Fibroblast of gingiva (primary cell): ENCODE results near the gene GRID2.
"Not testable (repeated sequence)": the region's sequence is repeated elsewhere in the genome, so short reads cannot be mapped to it uniquely, and the experiment has no call there.

Source experiments
- DNase-seq: peaks from one replicate; pipeline ENCODE4 v3.0.0-alpha.2; 2011; ENCODE audit warnings: low read depth

Gene GRID2

DNA sequence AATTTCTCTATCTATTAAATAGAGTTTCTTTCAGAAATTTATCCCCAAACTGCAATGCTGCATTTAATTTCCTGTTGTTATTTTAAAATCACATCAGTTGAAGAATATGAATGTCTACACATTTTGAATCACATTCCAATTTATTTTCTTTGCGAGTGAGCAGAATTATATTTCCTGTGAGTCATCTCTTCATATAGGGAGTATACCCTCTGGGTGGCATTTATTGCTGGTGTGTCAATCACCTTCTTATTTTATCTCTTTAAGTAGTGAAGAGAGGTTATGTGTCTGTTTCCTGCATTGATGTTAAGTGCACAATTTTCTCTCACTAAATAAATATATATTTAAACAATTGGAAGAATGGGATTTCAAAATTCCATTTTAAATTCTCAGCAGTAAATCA is 1013.8 kb downstream of the GRID2 start:
- DNase-seq, result no peak

DNA sequence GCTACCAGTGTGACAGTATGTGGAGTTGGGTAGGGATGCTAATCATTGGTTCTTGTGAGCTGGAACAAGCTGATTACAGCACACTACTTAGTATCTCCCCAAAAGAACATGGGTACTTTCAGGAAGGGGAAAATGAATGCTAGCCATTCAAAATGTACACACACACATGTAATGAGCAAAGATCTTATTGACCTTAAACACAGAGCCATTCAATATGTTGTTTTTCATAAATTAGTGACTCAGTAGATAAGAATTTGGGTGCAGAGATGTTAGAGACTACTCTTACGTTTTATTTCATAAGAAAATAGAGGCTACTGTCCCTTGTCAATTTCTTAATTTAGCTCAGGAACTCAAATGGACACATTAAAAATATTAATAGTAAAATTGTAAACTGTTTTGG is 1015.3 kb downstream of the GRID2 start:
- peak; percentile 34 for DNase-seq

GRCh38 chr4:93320356-93320755 is 1016.6 kb downstream of the GRID2 start:
- no peak for DNase-seq

- no peak for DNase-seq
Observed at GRCh38 chr4:93327346-93327745, 1023.6 kb downstream of the GRID2 start.

GRCh38 chr4:93334003-93334402 is 1030.2 kb downstream of the GRID2 start:
- peak; percentile 77 for DNase-seq

DNA sequence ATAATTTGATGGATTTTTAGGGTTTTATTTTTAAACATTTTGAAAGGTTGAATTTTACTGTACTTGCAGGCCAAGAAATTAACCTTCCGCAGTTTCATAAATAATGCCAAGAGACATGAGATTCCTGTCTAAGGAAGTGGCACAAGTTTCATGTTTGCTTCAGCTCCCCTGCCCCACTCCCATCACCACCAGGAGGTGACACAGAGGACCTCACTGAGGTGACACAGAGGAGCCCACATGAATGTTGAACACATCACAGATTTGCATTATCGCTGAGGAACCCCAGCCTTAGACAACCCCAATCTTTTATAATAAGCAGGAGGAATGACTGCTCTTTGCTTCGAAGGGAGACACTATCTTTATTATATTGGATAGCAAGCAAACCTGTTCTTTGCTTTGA is 1033.4 kb downstream of the GRID2 start:
- DNase-seq, result no peak

GRCh38 chr4:93342738-93343137 is 1039.0 kb downstream of the GRID2 start:
- no peak for DNase-seq

DNA sequence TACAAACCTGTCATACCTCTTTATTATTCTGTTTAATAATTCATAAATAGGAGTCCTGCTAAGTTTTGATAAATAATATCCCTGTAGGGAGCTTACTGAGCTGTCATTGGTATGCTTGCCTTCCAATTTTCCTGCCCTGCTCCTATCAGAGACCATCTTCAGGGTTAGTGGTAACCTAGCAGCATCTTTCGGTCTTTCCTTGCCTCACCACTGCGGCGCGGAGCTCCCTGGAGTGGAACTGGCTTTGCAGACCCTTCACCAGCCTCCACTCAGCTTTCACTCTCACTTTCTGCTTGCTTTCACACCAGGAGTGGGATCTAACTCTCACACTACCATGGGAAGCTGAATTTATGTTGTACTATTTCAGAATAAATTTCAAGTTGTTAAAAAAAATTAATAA is 1043.1 kb downstream of the GRID2 start:
- DNase-seq, result no peak

GRCh38 chr4:93348896-93349295 is 1045.1 kb downstream of the GRID2 start:
- no peak for DNase-seq

DNA sequence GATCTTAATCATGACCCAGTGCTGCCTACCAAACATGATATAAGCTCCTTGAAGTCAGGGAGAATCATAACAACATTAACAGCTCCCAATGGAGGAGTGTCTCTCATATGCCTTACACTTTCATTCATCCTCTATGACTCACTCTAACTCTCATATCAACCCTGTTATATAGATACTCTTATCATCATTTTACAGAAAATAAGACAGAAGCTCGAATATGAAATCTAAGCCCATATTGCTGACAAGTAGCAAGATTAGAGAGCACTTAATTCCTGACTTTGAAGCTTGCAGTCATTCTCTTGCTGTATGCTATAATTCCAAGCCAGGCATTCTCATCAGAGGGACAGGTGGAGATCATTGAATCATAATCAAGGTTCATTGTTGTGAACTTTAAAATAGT is 1048.1 kb downstream of the GRID2 start:
- DNase-seq, result no peak

DNA sequence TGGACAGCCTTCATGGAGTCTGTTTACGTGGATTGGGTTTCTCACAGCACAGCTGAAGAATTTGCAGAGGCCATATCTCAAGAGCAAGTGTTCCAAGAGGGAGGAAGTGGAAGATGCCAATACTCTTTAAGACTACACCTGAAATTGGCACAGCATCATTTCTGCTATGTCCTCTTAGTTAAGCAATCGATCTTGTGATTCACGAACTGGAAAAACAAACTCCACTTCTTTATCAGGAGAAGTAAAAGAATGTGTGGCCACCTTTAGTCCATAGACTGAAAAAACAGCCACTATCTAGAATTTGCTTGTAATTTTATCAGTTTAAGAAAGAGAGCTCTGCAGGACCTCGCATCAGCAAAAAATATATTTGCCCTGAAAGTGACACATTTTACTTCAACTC is 1051.6 kb downstream of the GRID2 start:
- no peak for DNase-seq

DNA sequence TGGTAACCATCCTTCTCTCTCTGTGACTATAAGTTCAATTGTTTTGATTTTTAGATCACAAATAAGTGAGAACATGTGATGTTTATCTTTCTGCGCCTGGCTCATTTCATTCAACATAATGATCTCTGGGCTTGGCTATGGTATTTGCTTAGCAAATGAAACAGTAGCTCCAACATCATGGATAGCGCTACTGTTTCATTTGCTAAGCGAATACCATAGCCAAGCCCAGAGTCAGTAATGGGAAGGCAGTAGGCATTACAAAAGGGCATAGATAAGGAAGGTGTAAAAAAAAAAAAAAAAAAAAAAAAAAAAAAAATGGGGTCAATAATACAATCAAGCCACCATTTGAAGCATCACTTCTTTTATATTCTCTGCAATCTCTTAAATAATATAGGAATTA is 1055.8 kb downstream of the GRID2 start:
- DNase-seq, result no peak

GRCh38 chr4:93366169-93366755 is 1062.5 kb downstream of the GRID2 start:
- not testable (repeated sequence) for DNase-seq

GRCh38 chr4:93368968-93369367 is 1065.2 kb downstream of the GRID2 start:
- DNase-seq, result no peak

GRCh38 chr4:93370256-93370655 is 1066.5 kb downstream of the GRID2 start:
- no peak for DNase-seq

DNA sequence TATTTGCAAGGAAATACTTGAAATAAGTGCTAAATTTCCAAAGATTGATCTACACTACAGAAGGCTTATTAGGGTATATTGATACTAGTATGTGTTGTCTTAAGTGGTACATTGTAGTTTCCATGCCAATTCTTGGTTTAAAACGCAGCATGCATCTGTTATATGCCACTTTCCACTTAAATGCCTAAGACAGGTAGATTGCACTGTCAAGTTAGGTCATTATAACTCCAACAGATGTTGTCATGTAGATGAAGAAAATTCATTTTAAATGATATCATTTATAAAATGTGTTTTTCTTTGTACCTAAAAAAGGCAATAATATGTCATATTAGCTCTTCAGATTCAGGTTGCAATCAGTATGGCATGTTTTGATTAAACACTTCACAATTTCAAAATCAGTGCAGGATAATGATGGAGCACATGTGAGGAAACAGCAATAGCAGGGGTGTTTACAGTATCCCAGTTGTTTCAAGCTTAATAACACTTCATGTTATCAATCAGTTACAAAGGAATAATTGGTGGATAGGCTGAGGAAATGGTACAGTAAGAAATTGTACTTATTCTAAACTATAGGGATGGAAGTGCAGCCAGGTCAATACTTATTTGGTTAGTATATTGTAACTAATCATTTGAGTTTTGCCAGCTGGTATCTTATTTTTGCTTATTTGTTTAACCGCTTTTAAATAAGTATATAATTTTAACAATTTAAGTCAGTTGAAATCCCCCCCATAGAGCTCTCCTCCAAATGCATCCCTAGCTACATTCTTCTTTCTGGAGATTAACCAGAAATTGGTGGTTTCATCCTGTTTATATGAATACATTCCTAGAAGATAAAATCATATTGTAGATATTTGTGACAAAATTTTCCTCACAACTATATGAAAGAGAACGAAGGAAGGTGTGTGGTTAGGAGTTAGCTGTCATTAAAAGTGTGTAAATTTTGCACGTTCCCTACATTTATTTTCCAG is 1070.4 kb downstream of the GRID2 start:
- DNase-seq, result peak; percentile 8

GRCh38 chr4:93384241-93384640 is 1080.5 kb downstream of the GRID2 start:
- no peak for DNase-seq

DNA sequence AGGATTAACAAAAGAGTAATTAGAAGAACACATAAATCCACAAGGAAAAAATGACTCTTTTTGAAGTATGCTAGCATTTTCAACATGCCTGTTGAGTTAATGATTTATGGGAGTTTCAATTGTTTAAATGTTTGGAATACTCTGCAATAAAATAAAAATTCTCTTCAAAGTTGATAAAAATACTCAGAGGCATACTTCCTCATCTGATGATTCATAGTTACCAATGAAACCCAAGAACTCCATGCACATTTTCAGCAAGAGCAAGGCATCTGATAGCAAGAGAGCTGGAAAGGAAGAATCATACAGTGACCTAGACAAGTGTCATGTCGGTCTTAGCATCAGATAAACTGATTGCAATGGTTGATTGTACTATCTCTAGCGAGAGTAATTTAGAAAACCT is 1081.1 kb downstream of the GRID2 start:
- DNase-seq, result peak; percentile 47

DNA sequence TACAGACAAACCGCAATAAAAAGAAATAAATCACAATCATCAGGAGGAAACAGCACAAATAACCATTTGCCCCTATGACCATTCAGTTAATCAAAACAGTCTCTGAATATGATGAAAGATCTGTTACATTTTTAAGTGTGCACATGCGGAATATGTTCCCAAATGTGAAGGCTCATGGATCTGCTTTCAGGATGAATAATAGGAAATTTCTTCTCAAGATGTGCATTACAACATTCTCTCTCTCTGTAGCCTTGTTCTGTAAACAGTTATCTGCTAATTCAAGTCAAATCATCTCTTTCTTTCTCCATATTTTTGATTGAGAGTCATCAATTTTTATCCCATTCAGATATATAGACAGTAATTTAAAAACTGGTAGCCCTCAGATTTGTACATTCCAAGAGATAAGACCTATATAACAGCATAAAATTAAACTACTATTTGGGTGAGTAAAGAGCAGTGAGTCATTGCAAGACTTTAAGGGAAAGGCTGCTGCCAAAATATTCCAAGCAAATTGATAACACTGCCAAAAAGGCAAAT is 1090.8 kb downstream of the GRID2 start:
- DNase-seq, result peak; percentile 84

DNA sequence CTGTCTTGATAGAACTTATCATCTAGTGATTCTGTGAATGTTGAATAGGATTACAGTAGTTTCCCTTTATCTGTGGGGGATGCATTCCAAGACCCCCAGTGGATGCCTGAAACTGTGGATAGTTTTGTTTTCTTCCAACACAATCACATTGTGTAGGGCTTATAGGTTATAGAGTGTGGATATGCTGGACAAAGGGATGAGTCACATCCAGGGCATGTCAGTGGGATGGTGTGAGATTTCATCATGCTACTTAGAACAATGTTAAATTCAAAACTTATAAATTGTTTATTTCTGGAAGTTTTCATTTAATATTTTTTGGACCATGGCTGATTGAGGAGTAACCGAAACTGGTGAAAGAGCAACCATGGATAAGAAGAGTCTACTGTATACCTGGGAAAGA is 1092.5 kb downstream of the GRID2 start:
- DNase-seq, result peak; percentile 66

DNA sequence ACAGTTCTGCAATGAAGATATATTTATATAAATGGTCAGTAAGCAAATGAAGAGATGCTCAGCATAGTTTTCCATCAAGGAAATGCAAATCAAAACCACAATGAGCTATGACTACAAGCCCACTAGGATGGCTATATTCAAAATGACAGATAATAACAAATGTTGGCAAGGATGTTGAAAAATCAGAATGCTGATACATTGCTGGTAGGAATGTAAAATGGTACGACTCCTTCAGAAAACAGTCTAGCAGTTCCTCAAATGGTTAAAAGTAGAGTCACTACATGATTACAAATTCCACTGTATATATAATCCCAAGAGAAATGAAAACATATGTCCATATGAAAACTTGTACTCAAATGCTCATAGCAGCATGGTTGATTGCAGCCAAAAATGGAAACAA is 1099.8 kb downstream of the GRID2 start:
- DNase-seq, result no peak

- DNase-seq, result no peak
Observed at GRCh38 chr4:93407493-93408275, 1103.9 kb downstream of the GRID2 start.
